ENCODE data around the gene RPL22. TPM values are rescaled to one million over a fixed set of nuclear protein-coding genes. Genes with fewer than 3 reads are reported as not detected.

RPL22 gene
- total RNA-seq, 1 experiment from 2014 or later, result 456 TPM

DNA sequence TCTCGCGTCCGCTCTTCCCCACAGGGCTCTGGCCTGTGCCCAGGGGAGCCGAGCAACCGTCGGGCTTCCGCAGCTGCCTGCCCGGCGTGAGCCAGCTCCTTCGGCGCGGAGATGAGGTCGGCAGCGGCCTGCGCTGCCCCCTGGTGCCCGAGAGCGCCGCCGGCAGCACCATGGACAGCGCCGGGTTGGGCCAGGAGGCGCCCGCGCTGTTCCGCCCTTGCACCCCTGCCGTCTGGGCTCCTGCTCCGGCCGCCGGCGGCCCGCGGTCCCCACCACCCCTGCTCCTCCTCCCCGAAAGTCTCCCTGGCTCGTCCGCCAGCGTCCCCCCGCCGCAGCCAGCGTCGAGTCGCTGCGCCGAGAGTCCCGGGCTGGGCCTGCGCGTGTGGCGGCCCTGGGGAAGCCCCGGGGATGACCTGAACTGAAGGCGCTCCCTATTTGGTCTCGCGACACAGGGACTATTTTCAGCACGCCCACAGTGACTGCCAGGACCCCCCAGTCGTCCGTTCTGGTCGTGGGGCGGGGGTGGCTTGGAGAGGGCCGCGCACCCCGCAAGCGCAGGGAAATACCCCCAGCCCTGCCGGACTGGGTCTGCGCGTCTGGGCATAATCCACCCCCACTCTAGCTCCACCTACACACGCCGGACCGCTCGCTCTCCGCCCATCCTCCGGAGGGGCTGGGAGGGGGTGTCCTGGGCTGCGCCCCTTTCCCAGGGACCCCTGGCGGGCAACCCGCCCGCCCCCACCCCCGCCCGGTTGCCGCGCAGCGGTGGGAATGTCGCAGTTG, 45.9 kb upstream of the RPL22 start (continued):
- TF ChIP-seq CTCF (IDR thresholded peaks at IDR 0.05 in 2 of 3, conservative IDR thresholded peaks at IDR 0.05 in 1 of 3; ENCODE audit: borderline replicate concordance in 1 of 3, insufficient read depth in 1 of 3, low read depth in 2 of 3, low read length in 2 of 3), result peak; percentile 76 to 87 (median 84)

GRCh38 chr1:6244401-6245049, 45.1 kb upstream of the RPL22 start:
- POLR2A ChIA-PET, result no interaction called here
- TF ChIP-seq FOSL1 (IDR thresholded peaks at IDR 0.05; ENCODE audit: low read depth), result no peak
- Histone ChIP-seq H3K27me3 (ENCODE audit: insufficient read depth, low read length) (no peaks in the 10 kb centered on the region), H3K4me3 (replicated peaks in 1 of 2; ENCODE audit: low read depth in 1 of 2, low read length in 2 of 2) (no peak overlapping the region), H3K4me1 (ENCODE audit: control insufficient read depth in 1 of 2, insufficient read depth in 2 of 2, low read length in 2 of 2) (peaks cover 16 to 47% of the 10 kb centered on the region in 2 experiments; a peak in 3 of 4 replicates), H3K27ac (ENCODE audit: low read depth, low read length) (no peak overlapping the region), H2AFZ (ENCODE audit: low read depth, low read length, poor library complexity, severe bottlenecking) (no peak overlapping the region), H3K9me3 (ENCODE audit: control insufficient read depth in 1 of 2, insufficient read depth in 1 of 2, low read depth in 1 of 2, low read length in 2 of 2) (no peaks in the 10 kb centered on the region), H3K36me3 (ENCODE audit: control insufficient read depth in 1 of 2, insufficient read depth in 2 of 2, low read length in 2 of 2) (no peaks in the 10 kb centered on the region), H4K20me1 (ENCODE audit: insufficient read depth) (no peaks in the 10 kb centered on the region), H3K9ac (ENCODE audit: low read length) (no peak overlapping the region), H3K4me2 (ENCODE audit: low read length) (no peak overlapping the region; the same call in 1 of the 2 replicates), H3K9me2 (ENCODE audit: insufficient read depth) (no peaks in the 10 kb centered on the region), H3K79me2 (ENCODE audit: insufficient read depth, low read length) (no peaks in the 10 kb centered on the region)
- no TSS peak for BruUV-seq (replicated peaks)
- CTCF ChIA-PET, result interaction anchor here (0.6 to 5.0 kb wide), 14 partner anchors 7 to 210 kb away, joined by 3 to 39 read pairs (median 8); partner anchors contain the start of genes HES2, ICMT and RNF207
- no peak for ATAC-seq
- intact Hi-C loops (cut with micrococcal nuclease), result loop anchor here (1.0 to 5.0 kb wide), 4 partner anchors 40 to 963 kb away; no protein-coding TSS in a partner anchor
- RAD21 ChIA-PET (ENCODE audit: low non-redundant PET in 1 of 2, low total read pairs in 2 of 2, uncharacterized antibody in 2 of 2, unreplicated experiment in 2 of 2), result interaction anchor here (0.7 to 1.4 kb wide), 6 partner anchors 8 to 192 kb away, joined by 3 to 5 read pairs (median 3); no protein-coding TSS in a partner anchor
- no peak for DNase-seq (ENCODE audit: low read depth, low spot score)
